Prostate gland (tissue), 2 donors: ENCODE data around the gene TMEM134.

ENCODE experiments used
- CTCF ChIP-seq, 4 experiments: fragments of 200-600 bp in 2 of 4; fragments of 450-650 bp in 2 of 4; sonication (generic) in 2 of 4; IDR thresholded peaks; 1 replicate in 3 of 4; 2 replicates in 1 of 4; pipeline ENCODE4 v1.5.1; 2016 to 2019; ENCODE audit warnings: antibody characterized with exemption in 4 of 4, mild to moderate bottlenecking in 2 of 4, moderate library complexity in 2 of 4
- POLR2AphosphoS5 ChIP-seq: sonication (generic); formaldehyde crosslinking; IDR thresholded peaks from one replicate; pipeline ENCODE4 v1.6.1; 2017; ENCODE audit warnings: antibody characterized with exemption

GRCh38 chr11:67435031-67435726, 33.9 kb downstream of the TMEM134 start:
- no peak for TF ChIP-seq CTCF (IDR thresholded peaks at IDR 0.05)
- TF ChIP-seq POLR2AphosphoS5, result no peak
